Activated CD4-positive, alpha-beta memory T cell treated with anti-CD3 and anti-CD28 coated beads for 36 hours (primary cell): Measurements from ENCODE around the gene ARSJ. TPM values are rescaled to one million over a fixed set of nuclear protein-coding genes. Genes with fewer than 3 reads are reported as not detected.
A peak's percentile ranks its signal among the peaks of the same experiment; 100 is the strongest.
"Not testable (repeated sequence)": the region's sequence is repeated elsewhere in the genome, so short reads cannot be mapped to it uniquely, and the experiment has no call there.

ENCODE experiments used
- CTCF ChIA-PET: fragments of 350-600 bp; sonication (Branson Sonifier 250); formaldehyde crosslinking; loops from one replicate; lab custom pipeline; 2021; ENCODE audit warnings: antibody characterized with exemption, inconsistent platforms; lab: Charles Lee
- POLR2A ChIA-PET: fragments of 350-600 bp; sonication (Branson Sonifier 250); formaldehyde crosslinking; loops from one replicate; lab custom pipeline; 2021; ENCODE audit warnings: antibody characterized with exemption; lab: Charles Lee
- DNase-seq: peaks from one replicate; pipeline ENCODE4 v3.0.0-alpha.2; 2020
- H3K27ac Mint-ChIP-seq: one replicate; pipeline ENCODE4 v1.8.0; 2021; ENCODE audit warnings: mixed read lengths
- H3K27me3 Mint-ChIP-seq: one replicate; pipeline ENCODE4 v1.8.0; 2021; ENCODE audit warnings: mixed read lengths
- H3K36me3 Mint-ChIP-seq: one replicate; pipeline ENCODE4 v1.8.0; 2021; ENCODE audit warnings: mixed read lengths
- H3K4me1 Mint-ChIP-seq: one replicate; pipeline ENCODE4 v1.8.0; 2021; ENCODE audit warnings: low read depth, mixed read lengths
- H3K4me3 Mint-ChIP-seq: one replicate; pipeline ENCODE4 v1.8.0; 2021; ENCODE audit warnings: mild to moderate bottlenecking, mixed read lengths
- H3K9me3 Mint-ChIP-seq: one replicate; pipeline ENCODE4 v1.8.0; 2021; ENCODE audit warnings: mixed read lengths
- intact Hi-C: fragments of 100-400 bp; cut with micrococcal nuclease; formaldehyde crosslinking; loops from one replicate; pipeline ENCODE4 v1.15.1; 2023
- total RNA-seq, 2 experiments: library from RNA; stranded (reverse); gene quantifications; one replicate each; pipeline ENCODE4 v1.2.3, GENCODE V29; 2021

ARSJ gene
- total RNA-seq, 2 experiments from 2014 or later = 0.07 TPM; not detected in 1

GRCh38 chr4:113952452-113953029 lies 26.9 kb downstream of the ARSJ start:
- Mint-ChIP-seq H3K4me3 (no peak overlapping the region), H3K9me3 (no peaks in the 10 kb centered on the region), H3K36me3 (no peaks in the 10 kb centered on the region), H3K4me1 (no peaks in the 10 kb centered on the region), H3K27ac (no peak overlapping the region), H3K27me3 (peaks cover 3% of the 10 kb centered on the region)
- peak; percentile 10 for DNase-seq
- CTCF ChIA-PET = interaction anchor here (0.7 to 5.0 kb wide), 11 partner anchors 8 to 228 kb away, joined by 3 to 56 read pairs (median 3); no protein-coding TSS in a partner anchor
- intact Hi-C loops = loop anchor here (1.0 to 5.0 kb wide), 3 partner anchors 119 to 430 kb away; no protein-coding TSS in a partner anchor
- POLR2A ChIA-PET = no interaction called here

DNA sequence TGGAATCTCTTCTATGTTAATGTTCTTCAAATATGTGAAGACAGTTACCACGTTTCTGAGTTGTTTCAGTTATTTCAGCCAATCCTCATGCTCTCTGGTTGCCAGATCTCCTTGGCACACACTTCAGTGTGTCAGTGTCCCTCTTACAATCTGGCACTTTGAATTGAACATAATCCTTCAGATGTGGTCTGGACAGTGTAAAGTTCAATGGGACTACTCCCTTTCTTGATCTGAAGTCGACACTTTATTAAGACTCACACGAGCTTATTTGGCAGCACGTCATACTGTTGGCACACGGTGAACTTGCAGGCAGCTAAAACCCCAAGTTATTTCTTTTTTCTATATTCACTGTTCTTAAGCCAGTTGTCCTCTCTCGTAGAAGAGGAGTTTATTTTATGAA lies 28.2 kb downstream of the ARSJ start:
- Mint-ChIP-seq H3K4me1 (no peaks in the 10 kb centered on the region), H3K27me3 (peaks cover 3% of the 10 kb centered on the region), H3K9me3 (no peaks in the 10 kb centered on the region), H3K4me3 (no peak overlapping the region), H3K36me3 (no peaks in the 10 kb centered on the region), H3K27ac (no peak overlapping the region)
- intact Hi-C loops = loop anchor here (5.0 kb wide), 1 partner anchor 431 kb away; no protein-coding TSS in a partner anchor
- no peak for DNase-seq
- ChIA-PET CTCF (interaction anchor here (0.6 to 5.0 kb wide), 7 partner anchors 9 to 557 kb away, joined by 3 to 56 read pairs (median 3); no protein-coding TSS in a partner anchor), POLR2A (interaction anchor here (0.7 kb wide), 1 partner anchor 131 kb away, joined by 3 read pairs; no protein-coding TSS in a partner anchor)

DNA sequence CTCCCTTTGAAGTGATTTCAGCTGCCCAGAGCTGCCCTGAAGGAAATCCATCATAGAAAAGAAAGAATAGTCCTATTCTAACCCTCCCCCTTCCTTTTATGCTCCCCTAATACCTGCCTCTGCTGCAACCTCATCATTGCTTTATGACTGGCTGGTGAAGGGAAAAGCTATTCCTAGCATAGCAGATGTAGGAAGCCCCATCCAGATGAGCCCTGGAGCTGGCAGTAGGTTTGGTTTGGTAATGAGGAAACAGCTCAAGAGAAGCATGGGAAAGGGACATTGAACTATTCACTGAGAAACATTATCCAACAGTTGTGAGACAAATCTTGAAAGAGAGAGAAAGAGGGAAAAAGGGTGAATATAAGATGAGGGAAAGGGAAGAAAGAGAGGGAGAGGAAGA lies 29.2 kb downstream of the ARSJ start:
- Mint-ChIP-seq H3K27me3 (peaks cover 3% of the 10 kb centered on the region), H3K9me3 (no peaks in the 10 kb centered on the region), H3K4me1 (no peaks in the 10 kb centered on the region), H3K36me3 (no peaks in the 10 kb centered on the region), H3K4me3 (no peak overlapping the region), H3K27ac (no peak overlapping the region)
- no peak for DNase-seq
- ChIA-PET POLR2A (interaction anchor here (0.7 kb wide), 1 partner anchor 130 kb away, joined by 3 read pairs; no protein-coding TSS in a partner anchor), CTCF (interaction anchor here (1.7 to 5.0 kb wide), 2 partner anchors 122 to 556 kb away, joined by 6 to 56 read pairs; no protein-coding TSS in a partner anchor)
- intact Hi-C loops = loop anchor here (5.0 kb wide), 1 partner anchor 432 kb away; no protein-coding TSS in a partner anchor

DNA sequence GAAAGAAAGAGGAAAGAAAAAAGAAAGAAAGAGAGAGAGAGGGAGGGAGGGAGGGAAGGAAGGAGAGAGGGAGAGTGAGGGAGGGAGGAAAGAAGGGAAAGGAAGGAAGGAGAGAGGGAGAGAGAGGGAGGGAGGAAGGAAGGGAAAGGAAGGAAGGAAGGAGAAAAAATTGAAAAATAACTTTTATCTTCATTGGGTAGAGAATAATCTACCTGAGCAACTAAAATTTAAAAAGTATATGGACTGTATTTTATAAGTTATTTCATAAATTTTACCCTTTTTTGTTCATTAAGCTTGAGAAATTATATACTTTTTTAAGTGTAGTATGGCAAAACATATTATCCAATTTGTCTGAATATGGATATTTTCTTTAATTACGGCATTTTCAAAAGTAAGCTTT lies 32.0 kb downstream of the ARSJ start:
- Mint-ChIP-seq H3K4me1 (peaks cover 12% of the 10 kb centered on the region), H3K36me3 (no peaks in the 10 kb centered on the region), H3K27me3 (peaks cover 3% of the 10 kb centered on the region), H3K4me3 (no peak overlapping the region), H3K27ac (no peak overlapping the region), H3K9me3 (no peaks in the 10 kb centered on the region)
- POLR2A ChIA-PET = interaction anchor here (0.7 kb wide), 1 partner anchor 551 kb away, joined by 3 read pairs; no protein-coding TSS in a partner anchor
- CTCF ChIA-PET = interaction anchor here (1.2 kb wide), 1 partner anchor 124 kb away, joined by 3 read pairs; no protein-coding TSS in a partner anchor
- DNase-seq = no peak
- intact Hi-C loops = no loop called here

GRCh38 chr4:113945906-113946305 lies 33.5 kb downstream of the ARSJ start:
- no peak overlapping the region for H3K4me3 Mint-ChIP-seq
- ChIA-PET POLR2A (no interaction called here), CTCF (no interaction called here)
- intact Hi-C loops = no loop called here
- H3K27me3 Mint-ChIP-seq = no peaks in the 10 kb centered on the region
- no peaks in the 10 kb centered on the region for H3K9me3 Mint-ChIP-seq
- H3K4me1 Mint-ChIP-seq = peaks cover 12% of the 10 kb centered on the region
- no peaks in the 10 kb centered on the region for H3K36me3 Mint-ChIP-seq
- H3K27ac Mint-ChIP-seq = no peak overlapping the region
- no peak for DNase-seq

- Mint-ChIP-seq H3K27ac (no peak overlapping the region), H3K27me3 (no peaks in the 10 kb centered on the region), H3K36me3 (no peaks in the 10 kb centered on the region), H3K4me3 (no peak overlapping the region), H3K9me3 (no peaks in the 10 kb centered on the region), H3K4me1 (peaks cover 12% of the 10 kb centered on the region)
- intact Hi-C loops = no loop called here
- DNase-seq = no peak
- ChIA-PET POLR2A (no interaction called here), CTCF (interaction anchor here (1.3 kb wide), 1 partner anchor 10 kb away, joined by 4 read pairs; no protein-coding TSS in a partner anchor)
These were observed 35.6 kb downstream of the ARSJ start for GRCh38 chr4:113943863-113944262.

DNA sequence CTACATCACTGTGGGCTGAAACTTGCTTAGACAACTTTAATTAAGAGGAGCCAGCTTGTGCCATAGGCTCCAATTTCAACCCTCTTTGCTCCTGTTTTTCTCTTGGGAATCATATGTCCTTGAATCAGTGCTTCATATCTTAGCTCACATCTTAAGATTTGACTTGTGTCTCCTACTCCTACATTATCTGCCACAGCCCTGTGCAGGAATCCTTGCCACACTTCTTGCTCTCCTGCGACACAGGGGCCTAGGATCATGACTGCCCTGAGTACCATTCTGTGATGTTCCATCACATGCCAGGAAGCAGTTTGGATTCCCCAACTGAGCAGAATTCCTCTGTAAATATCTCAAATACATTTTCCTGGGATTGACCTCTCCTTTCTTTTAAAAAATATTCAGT lies 36.4 kb downstream of the ARSJ start:
- Mint-ChIP-seq H3K4me1 (peaks cover 12% of the 10 kb centered on the region), H3K27ac (no peak overlapping the region), H3K27me3 (no peaks in the 10 kb centered on the region), H3K9me3 (no peaks in the 10 kb centered on the region), H3K36me3 (no peaks in the 10 kb centered on the region), H3K4me3 (no peak overlapping the region)
- no peak for DNase-seq
- POLR2A ChIA-PET = no interaction called here
- CTCF ChIA-PET = interaction anchor here (0.6 kb wide), 1 partner anchor 865 kb away, joined by 3 read pairs; no protein-coding TSS in a partner anchor
- intact Hi-C loops = no loop called here

GRCh38 chr4:113941836-113942235 lies 37.6 kb downstream of the ARSJ start:
- Mint-ChIP-seq H3K27me3 (no peaks in the 10 kb centered on the region), H3K9me3 (no peaks in the 10 kb centered on the region), H3K36me3 (no peaks in the 10 kb centered on the region), H3K4me1 (peaks cover 12% of the 10 kb centered on the region), H3K4me3 (no peak overlapping the region), H3K27ac (no peak overlapping the region)
- CTCF ChIA-PET = no interaction called here
- DNase-seq = no peak
- intact Hi-C loops = no loop called here
- POLR2A ChIA-PET = no interaction called here

GRCh38 chr4:113940103-113940502 lies 39.3 kb downstream of the ARSJ start:
- CTCF ChIA-PET, H3K27me3 Mint-ChIP-seq, intact Hi-C loops, DNase-seq, H3K4me3 Mint-ChIP-seq, H3K27ac Mint-ChIP-seq, POLR2A ChIA-PET, H3K9me3 Mint-ChIP-seq, H3K36me3 Mint-ChIP-seq: not testable (repeated sequence)
- H3K4me1 Mint-ChIP-seq = peaks cover 12% of the 10 kb centered on the region

DNA sequence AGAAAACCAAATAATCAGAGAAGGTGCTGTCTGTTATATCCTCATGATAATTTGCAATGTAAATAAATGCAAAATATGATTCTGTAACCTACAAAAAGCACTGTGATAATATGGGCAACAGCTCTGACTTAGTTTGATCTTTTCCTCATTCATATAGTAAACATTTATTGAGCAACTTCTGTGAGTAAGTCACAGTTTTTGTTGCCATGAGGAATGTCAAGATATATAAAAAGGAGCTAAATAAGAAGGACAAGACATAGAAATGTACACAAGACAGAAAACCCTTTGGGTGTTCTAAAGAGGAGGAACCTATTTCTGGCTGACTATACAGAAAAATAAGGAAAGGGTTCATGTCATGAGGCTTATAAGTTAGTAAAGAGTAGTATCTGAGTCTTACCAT lies 44.3 kb downstream of the ARSJ start:
- Mint-ChIP-seq H3K27me3 (no peaks in the 10 kb centered on the region), H3K9me3 (no peaks in the 10 kb centered on the region), H3K36me3 (no peaks in the 10 kb centered on the region), H3K4me3 (no peak overlapping the region), H3K4me1 (no peaks in the 10 kb centered on the region), H3K27ac (no peak overlapping the region)
- DNase-seq = no peak
- ChIA-PET POLR2A (no interaction called here), CTCF (no interaction called here)
- intact Hi-C loops = no loop called here

- H3K36me3 Mint-ChIP-seq, H3K27me3 Mint-ChIP-seq, H3K27ac Mint-ChIP-seq, intact Hi-C loops, H3K4me3 Mint-ChIP-seq, CTCF ChIA-PET, H3K4me1 Mint-ChIP-seq, POLR2A ChIA-PET, H3K9me3 Mint-ChIP-seq, DNase-seq: not testable (repeated sequence)
These were observed 54.7 kb downstream of the ARSJ start for GRCh38 chr4:113924706-113925105.

GRCh38 chr4:113921089-113921794 lies 58.2 kb downstream of the ARSJ start:
- Mint-ChIP-seq H3K27ac (no peak overlapping the region), H3K4me3 (no peak overlapping the region)
- POLR2A ChIA-PET = interaction anchor here (0.5 kb wide), 1 partner anchor 530 kb away, joined by 3 read pairs; no protein-coding TSS in a partner anchor

More at GRCh38 chr4:113921089-113921794, 58.2 kb downstream of the ARSJ start:
- Mint-ChIP-seq H3K9me3 (no peaks in the 10 kb centered on the region), H3K4me1 (peaks cover 6% of the 10 kb centered on the region), H3K36me3 (no peaks in the 10 kb centered on the region), H3K27me3 (peaks cover 5% of the 10 kb centered on the region)
- intact Hi-C loops = no loop called here
- DNase-seq = no peak
- CTCF ChIA-PET = interaction anchor here (0.8 to 1.2 kb wide), 2 partner anchors 15 to 137 kb away, joined by 4 read pairs; no protein-coding TSS in a partner anchor
